Left renal pelvis (tissue), 4 donors: Measurements from ENCODE around the gene SLC16A3. TPM values are rescaled to one million over a fixed set of nuclear protein-coding genes. Genes with fewer than 3 reads are reported as not detected.

ENCODE experiments used
- DNase-seq, 4 donors: peaks; one replicate each; pipeline ENCODE4 v3.0.0-alpha.2; 2013; ENCODE audit warnings: low read depth in 4 of 4, low spot score in 3 of 4
- polyA plus RNA-seq, 4 donors: library from polyadenylated mRNA; unstranded; fragments of 120-200 nt; gene quantifications; one replicate each; pipeline ENCODE4 v1.2.1, GENCODE V29; 2013; ENCODE audit not compliant: insufficient read length in 4 of 4

The SLC16A3 gene
- polyA plus RNA-seq, 4 donors: 6.6 to 16.3 (median 13.0) TPM

DNA sequence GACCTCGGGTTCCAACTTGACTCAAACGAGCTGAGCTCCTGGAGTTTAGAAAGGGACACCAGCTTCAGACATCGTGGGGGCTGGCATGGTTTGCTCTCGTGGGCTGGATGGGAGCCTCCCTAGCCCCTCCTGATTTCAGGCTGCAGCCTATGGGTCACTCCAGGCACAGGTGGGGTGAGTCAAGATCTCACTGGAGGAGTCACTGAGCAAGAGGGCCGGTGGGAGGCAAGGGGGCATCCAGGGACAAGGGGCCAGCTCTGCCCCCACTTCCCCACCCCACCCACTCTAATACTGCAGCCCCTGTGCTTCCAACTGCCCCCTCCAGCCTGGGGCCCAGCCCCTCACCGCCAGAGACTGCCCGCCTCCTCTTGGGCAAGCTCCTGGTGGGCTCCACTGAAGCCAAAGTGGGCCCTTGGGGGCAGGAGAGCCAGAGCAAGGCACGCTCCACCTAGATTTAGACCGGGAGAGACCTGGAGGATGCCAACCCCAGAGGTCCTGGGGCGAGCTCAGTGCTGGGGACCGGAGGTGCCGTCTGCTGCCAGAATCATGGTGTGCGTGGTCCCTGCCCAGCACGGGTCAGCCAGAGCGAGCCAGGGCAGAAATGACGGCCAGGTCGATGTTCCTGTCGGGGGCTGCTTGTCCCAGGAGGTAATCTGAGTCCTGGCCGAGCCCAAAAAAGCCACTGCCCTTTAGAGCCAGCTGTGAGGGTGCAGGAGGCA lies 6.4 kb downstream of the SLC16A3 start:
- no peak for DNase-seq

GRCh38 chr17:82235775-82236141 lies 6.9 kb downstream of the SLC16A3 start:
- no peak for DNase-seq

DNA sequence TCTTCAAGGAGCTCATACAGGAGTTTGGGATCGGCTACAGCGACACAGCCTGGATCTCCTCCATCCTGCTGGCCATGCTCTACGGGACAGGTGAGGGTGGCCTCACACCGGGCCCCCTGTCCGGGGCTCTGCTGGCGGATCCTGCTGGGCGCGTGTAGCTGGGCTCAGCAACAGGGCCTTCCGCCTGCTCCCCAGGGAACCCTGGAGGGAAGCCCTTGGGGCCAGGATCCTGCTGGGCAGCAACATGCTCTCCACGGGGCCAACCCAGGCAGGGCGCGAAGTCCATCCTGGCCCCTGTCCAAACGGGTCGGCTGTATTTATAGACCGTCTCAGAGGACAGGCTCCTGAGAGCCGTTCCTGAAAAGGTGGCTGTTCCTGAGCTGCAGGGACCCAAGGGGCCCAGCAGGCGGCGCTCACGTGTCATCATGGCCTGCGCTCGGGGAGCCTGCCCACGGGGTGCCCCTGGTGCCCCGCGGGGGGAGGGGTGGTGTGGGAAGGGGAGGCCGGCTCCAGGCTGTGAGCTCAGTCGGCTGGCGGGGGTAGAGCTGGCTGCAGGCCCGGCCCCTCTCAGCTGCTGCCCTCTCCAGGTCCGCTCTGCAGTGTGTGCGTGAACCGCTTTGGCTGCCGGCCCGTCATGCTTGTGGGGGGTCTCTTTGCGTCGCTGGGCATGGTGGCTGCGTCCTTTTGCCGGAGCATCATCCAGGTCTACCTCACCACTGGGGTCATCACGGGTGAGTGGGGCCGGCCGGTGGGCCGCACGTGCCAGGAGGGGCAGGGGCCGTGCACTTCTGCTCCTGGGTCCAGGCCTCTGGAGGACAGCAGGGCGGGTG lies 7.5 kb downstream of the SLC16A3 start:
- no peak for DNase-seq

- DNase-seq: no peak
Observed at GRCh38 chr17:82237083-82237745, 8.4 kb downstream of the SLC16A3 start.

- DNase-seq: no peak
Observed at GRCh38 chr17:82237746-82238471, 9.1 kb downstream of the SLC16A3 start.

DNA sequence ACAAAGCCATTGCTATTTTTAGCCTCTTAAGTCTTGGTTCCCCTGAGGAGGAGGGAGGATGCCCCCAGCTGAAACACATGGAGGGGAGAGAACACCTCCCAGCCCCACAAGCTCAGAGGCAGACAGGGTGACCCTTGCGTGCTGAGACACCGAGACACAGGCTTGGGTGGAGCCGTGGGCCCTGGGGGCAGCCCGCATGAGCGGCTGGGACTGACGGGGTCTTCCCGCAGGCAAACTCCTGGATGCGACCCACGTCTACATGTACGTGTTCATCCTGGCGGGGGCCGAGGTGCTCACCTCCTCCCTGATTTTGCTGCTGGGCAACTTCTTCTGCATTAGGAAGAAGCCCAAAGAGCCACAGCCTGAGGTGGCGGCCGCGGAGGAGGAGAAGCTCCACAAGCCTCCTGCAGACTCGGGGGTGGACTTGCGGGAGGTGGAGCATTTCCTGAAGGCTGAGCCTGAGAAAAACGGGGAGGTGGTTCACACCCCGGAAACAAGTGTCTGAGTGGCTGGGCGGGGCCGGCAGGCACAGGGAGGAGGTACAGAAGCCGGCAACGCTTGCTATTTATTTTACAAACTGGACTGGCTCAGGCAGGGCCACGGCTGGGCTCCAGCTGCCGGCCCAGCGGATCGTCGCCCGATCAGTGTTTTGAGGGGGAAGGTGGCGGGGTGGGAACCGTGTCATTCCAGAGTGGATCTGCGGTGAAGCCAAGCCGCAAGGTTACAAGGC lies 9.8 kb downstream of the SLC16A3 start:
- DNase-seq: no peak

GRCh38 chr17:82239401-82239925 lies 10.6 kb downstream of the SLC16A3 start:
- DNase-seq: no peak

DNA sequence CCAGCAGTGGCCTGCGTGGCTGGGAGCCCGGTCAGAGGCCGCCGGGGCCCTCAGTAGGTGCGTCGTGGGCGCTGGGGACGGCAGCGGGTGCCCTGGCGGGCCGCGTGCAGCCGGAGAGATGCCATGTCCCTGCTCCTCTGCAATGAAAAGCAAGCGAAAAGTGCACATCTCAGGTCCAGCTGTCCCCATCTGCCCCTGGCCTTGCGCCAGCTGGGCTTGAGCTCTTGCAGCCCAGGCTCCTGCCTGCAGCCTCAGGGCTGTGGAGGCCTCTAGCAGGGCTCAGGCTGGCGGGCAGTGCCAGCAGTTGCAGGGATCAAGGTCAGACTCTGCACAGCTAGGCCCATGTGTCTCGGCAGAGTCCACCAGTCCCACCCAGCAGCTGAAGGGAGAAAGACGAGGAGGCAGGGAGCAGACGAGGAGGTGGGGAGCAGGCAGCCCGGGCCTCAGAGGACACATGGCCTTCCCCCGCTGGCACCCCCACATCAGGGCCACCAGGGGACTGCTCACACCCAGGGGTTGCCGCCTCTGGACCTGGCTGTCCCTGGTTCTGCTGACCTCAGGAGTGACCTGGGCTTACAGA lies 11.2 kb downstream of the SLC16A3 start:
- DNase-seq: no peak

- no peak for DNase-seq
Observed at GRCh38 chr17:82240506-82241182, 11.8 kb downstream of the SLC16A3 start.

- DNase-seq: no peak
Observed at GRCh38 chr17:82241183-82241925, 12.5 kb downstream of the SLC16A3 start.

DNA sequence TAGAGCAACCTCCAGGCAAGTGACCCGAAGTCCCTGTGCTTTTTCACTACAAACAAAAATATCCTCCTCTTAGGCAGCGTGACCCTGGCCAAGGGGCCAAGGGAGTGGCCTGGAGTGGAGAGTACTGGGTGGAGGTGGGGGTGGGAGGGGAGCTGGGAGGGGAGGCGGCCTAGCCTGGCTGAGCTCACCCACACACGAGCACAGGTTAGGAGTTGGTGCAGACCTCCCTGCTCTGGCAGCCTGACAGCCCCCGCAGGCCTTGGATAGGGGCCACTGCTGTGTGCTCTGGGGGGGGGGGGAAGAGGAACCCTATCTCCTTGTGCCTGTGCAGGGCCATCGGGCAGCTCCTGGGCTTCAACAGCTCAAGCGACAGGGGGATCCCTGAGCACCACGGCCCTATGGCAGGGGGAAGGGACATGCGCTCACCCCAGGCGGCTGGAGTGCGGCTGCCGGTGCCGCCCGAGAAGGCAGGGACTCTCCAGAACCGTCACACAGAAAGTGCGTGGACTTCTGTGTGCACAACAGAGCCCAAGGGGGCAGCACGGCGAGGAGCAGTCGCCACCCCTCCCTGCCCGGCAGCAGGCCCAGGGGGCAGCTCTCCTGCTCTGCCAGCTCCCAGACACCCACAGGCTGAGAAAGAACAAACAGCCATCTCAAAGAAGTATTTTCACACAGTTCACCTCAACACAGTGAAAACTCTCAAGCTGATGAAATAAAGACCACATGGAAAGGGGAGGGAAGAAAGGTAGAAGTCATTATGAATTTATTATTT lies 13.3 kb downstream of the SLC16A3 start:
- DNase-seq: no peak

GRCh38 chr17:82242698-82242976 lies 13.8 kb downstream of the SLC16A3 start:
- no peak for DNase-seq

- no peak for DNase-seq
Observed at GRCh38 chr17:82242977-82243647, 14.3 kb downstream of the SLC16A3 start.

DNA sequence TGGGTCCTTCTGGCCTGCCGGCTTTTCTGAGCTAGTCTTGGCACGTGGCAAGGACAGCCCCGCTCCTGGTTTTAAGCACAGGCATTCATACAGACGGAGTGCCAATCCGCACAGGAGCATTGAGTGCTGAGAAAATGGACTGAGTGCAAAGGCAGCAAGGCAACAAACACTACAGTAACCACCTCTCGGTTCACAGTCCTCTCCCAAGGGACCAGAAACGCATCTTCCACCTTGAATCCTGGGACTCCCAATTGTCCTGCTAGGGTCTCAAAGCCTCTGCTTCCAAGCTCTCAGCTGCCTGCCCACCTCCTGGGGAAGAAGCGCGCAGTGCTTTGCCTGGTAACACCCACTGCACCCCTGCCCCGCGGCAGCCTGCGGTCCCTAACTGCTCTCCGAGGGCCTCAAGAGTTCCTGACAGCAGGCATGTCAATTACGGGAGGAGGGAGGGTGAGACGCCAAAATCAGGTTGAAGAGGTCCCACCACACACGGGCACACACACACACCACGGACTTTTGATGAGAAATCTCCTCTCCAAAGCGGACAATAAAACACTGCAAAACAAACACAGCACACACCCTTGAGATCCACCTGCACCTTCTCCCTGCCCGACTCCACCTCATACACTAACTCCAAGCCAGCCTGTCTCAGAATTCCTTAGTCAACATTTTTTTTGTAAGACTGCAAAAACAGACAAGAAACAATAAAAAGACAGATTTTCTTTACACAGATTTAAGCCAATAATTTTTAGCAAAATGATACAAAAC lies 15.0 kb downstream of the SLC16A3 start:
- DNase-seq: no peak

GRCh38 chr17:82244413-82245133 lies 15.7 kb downstream of the SLC16A3 start:
- DNase-seq: no peak
